Measurements from ENCODE around the gene RBFA.

RBFA gene

GRCh38 chr18:80040515-80040914 is 6.3 kb downstream of the RBFA start:
- TF ChIP-seq, protein P1, sequence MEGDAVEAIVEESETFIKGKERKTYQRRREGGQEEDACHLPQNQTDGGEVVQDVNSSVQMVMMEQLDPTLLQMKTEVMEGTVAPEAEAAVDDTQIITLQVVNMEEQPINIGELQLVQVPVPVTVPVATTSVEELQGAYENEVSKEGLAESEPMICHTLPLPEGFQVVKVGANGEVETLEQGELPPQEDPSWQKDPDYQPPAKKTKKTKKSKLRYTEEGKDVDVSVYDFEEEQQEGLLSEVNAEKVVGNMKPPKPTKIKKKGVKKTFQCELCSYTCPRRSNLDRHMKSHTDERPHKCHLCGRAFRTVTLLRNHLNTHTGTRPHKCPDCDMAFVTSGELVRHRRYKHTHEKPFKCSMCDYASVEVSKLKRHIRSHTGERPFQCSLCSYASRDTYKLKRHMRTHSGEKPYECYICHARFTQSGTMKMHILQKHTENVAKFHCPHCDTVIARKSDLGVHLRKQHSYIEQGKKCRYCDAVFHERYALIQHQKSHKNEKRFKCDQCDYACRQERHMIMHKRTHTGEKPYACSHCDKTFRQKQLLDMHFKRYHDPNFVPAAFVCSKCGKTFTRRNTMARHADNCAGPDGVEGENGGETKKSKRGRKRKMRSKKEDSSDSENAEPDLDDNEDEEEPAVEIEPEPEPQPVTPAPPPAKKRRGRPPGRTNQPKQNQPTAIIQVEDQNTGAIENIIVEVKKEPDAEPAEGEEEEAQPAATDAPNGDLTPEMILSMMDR (IDR thresholded peaks at IDR 0.05; ENCODE audit: low read depth, low read length): no peak
- no peak overlapping the region for H3K4me3 ChIP-seq (ENCODE audit: low read depth, low read length)
- in situ Hi-C loops (cut with HindIII; ENCODE audit: low sequenced_read_pairs): no loop called here
- no peak for DNase-seq (ENCODE audit: low read depth, low spot score)

- no peak for DNase-seq (ENCODE audit: low read depth, low spot score)
- TF ChIP-seq, protein P1 (IDR thresholded peaks at IDR 0.05; ENCODE audit: low read depth, low read length): no peak
- H3K4me3 ChIP-seq (ENCODE audit: low read depth, low read length): no peak overlapping the region
- in situ Hi-C loops (cut with HindIII; ENCODE audit: low sequenced_read_pairs): no loop called here
Measured at GRCh38 chr18:80041424-80041823, 7.2 kb downstream of the RBFA start.

DNA sequence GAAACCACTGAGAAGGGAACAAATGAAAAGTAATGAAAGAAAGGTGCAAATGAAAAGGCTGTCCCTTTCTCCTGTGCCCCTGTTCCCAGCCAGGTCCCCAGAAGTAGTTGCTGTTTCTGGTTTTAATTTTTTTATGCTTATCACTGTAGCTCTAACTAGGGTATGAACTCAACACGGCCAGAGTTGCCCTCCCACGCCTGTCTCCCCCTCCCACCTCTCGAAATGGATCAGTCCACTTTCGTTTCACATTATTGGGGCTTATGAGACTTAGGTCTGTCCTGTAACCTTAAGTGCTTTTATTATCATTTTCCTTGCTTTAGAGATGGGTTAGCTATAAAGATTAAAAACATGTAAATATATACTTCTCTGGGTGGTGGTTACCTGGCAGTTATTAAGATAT is 8.6 kb downstream of the RBFA start:
- TF ChIP-seq, protein P1 (IDR thresholded peaks at IDR 0.05; ENCODE audit: low read depth, low read length): no peak
- in situ Hi-C loops (cut with HindIII; ENCODE audit: low sequenced_read_pairs): no loop called here
- DNase-seq (ENCODE audit: low read depth, low spot score): no peak
- no peak overlapping the region for H3K4me3 ChIP-seq (ENCODE audit: low read depth, low read length)

DNA sequence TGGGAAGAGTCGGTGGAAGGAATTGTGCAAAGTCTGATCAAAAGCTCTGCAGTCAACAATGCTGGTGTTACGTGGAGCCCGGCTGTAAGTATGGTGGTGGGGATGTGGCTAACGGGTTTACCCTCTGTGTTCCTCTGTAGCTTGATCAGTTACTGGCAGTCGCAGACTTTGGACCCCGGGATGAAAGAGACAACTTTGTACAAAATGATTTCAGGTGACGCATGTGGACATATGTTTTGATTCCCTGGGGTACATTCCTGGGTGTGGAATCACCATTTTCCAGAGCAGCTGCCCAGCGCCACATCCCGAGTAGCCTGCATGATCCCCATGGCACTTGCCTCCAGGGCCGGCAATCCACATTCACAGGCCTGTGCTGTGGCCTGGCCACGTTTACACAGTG is 9.8 kb downstream of the RBFA start:
- TF ChIP-seq, protein P1 (IDR thresholded peaks at IDR 0.05; ENCODE audit: low read depth, low read length): no peak
- H3K4me3 ChIP-seq (ENCODE audit: low read depth, low read length): no peak overlapping the region
- in situ Hi-C loops (cut with HindIII; ENCODE audit: low sequenced_read_pairs): no loop called here
- no peak for DNase-seq (ENCODE audit: low read depth, low spot score)

- TF ChIP-seq, protein P1 (IDR thresholded peaks at IDR 0.05; ENCODE audit: low read depth, low read length): no peak
- in situ Hi-C loops (cut with HindIII; ENCODE audit: low sequenced_read_pairs): no loop called here
- no peak for DNase-seq (ENCODE audit: low read depth, low spot score)
- no peak overlapping the region for H3K4me3 ChIP-seq (ENCODE audit: low read depth, low read length)
Measured at GRCh38 chr18:80046011-80046410, 11.8 kb downstream of the RBFA start.

GRCh38 chr18:80046431-80046830 is 12.2 kb downstream of the RBFA start:
- no peak for DNase-seq (ENCODE audit: low read depth, low spot score)
- TF ChIP-seq, protein P1 (IDR thresholded peaks at IDR 0.05; ENCODE audit: low read depth, low read length): no peak
- no peak overlapping the region for H3K4me3 ChIP-seq (ENCODE audit: low read depth, low read length)
- in situ Hi-C loops (cut with HindIII; ENCODE audit: low sequenced_read_pairs): no loop called here

- H3K4me3 ChIP-seq (ENCODE audit: low read depth, low read length): no peak overlapping the region
- DNase-seq (ENCODE audit: low read depth, low spot score): no peak
- in situ Hi-C loops (cut with HindIII; ENCODE audit: low sequenced_read_pairs): no loop called here
- TF ChIP-seq, protein P1 (IDR thresholded peaks at IDR 0.05; ENCODE audit: low read depth, low read length): no peak
Measured at GRCh38 chr18:80046961-80047541, 12.8 kb downstream of the RBFA start.
